OCI-LY1 (cell line): ENCODE data around the gene CACNA1C.

Experiments used
- H2AFZ ChIP-seq: fragments of 200-600 bp; sonication (generic), shearing (Covaris generic); 2 replicates; pipeline ENCODE4 v1.6.0; 2014; ENCODE audit warnings: antibody characterized with exemption, mild to moderate bottlenecking, low read length
- H3F3A ChIP-seq: fragments of 200-600 bp; sonication (generic), shearing (Covaris generic); 2 replicates; pipeline ENCODE4 v1.6.0; 2014; ENCODE audit warnings: mild to moderate bottlenecking, antibody characterized with exemption, low read length, moderate library complexity; ENCODE audit not compliant: insufficient read depth
- H3K27ac ChIP-seq: fragments of 200-600 bp; sonication (generic); 2 replicates; pipeline ENCODE4 v1.5.1; 2014; ENCODE audit warnings: low read length, mixed run types, mild to moderate bottlenecking, low read depth; ENCODE audit not compliant: poor library complexity, severe bottlenecking
- H3K27me3 ChIP-seq: fragments of 200-600 bp; sonication (generic); 2 replicates; pipeline ENCODE4 v1.6.0; 2014; ENCODE audit warnings: antibody characterized with exemption, mild to moderate bottlenecking, low read length, moderate library complexity; ENCODE audit not compliant: insufficient read depth
- H3K36me3 ChIP-seq: fragments of 200-600 bp; sonication (generic); 2 replicates; pipeline ENCODE4 v1.6.1; 2014; ENCODE audit warnings: mild to moderate bottlenecking, antibody characterized with exemption, low read length, moderate library complexity, mixed read lengths; ENCODE audit not compliant: insufficient read depth
- H3K4me1 ChIP-seq: fragments of 200-600 bp; sonication (generic); 2 replicates; pipeline ENCODE4 v1.5.1; 2014; ENCODE audit warnings: mild to moderate bottlenecking, low read length, moderate library complexity; ENCODE audit not compliant: insufficient read depth, severe bottlenecking
- H3K4me2 ChIP-seq: fragments of 200-600 bp; sonication (generic), shearing (Covaris generic); 2 replicates; pipeline ENCODE4 v1.6.1; 2014; ENCODE audit warnings: low read length
- H3K4me3 ChIP-seq: fragments of 200-600 bp; sonication (generic); 2 replicates; pipeline ENCODE4 v1.5.1; 2014; ENCODE audit warnings: low read length, low read depth, mild to moderate bottlenecking, mixed read lengths; ENCODE audit not compliant: poor library complexity, severe bottlenecking
- H3K79me2 ChIP-seq: fragments of 200-600 bp; shearing (Covaris generic); 2 replicates; pipeline ENCODE4 v1.6.1; 2016; ENCODE audit warnings: mixed run types, low read length, mixed read lengths; ENCODE audit not compliant: insufficient read depth
- H3K9ac ChIP-seq: fragments of 200-600 bp; sonication (generic), shearing (Covaris generic); 2 replicates; pipeline ENCODE4 v1.6.1; 2014; ENCODE audit warnings: mild to moderate bottlenecking, low read length, mixed read lengths
- H3K9me2 ChIP-seq: fragments of 200-600 bp; sonication (generic), shearing (Covaris generic); 2 replicates; pipeline ENCODE4 v1.6.1; 2014; ENCODE audit warnings: low read depth, mild to moderate bottlenecking, low read length, mixed read lengths
- H3K9me3 ChIP-seq: fragments of 200-600 bp; shearing (Covaris generic); 2 replicates; pipeline ENCODE4 v1.6.1; 2014; ENCODE audit warnings: low read length, mixed read lengths
- H4K20me1 ChIP-seq: fragments of 200-600 bp; sonication (generic), shearing (Covaris generic); 2 replicates; pipeline ENCODE4 v1.6.0; 2016; ENCODE audit warnings: mild to moderate bottlenecking, low read length; ENCODE audit not compliant: insufficient read depth
- CTCF ChIP-seq: fragments of 200-600 bp; sonication (generic), shearing (Covaris generic); IDR thresholded peaks from 2 replicates; pipeline ENCODE4 v1.5.1; 2017; ENCODE audit warnings: mild to moderate bottlenecking, antibody characterized with exemption, low read length, moderate library complexity, mixed read lengths
- EZH2 ChIP-seq: fragments of 200-600 bp; sonication (generic), shearing (Covaris generic); IDR thresholded peaks from 2 replicates; pipeline ENCODE4 v1.8.0; 2017; ENCODE audit warnings: borderline replicate concordance, mixed run types, mild to moderate bottlenecking, antibody characterized with exemption, low read length, moderate library complexity, mixed read lengths

The CACNA1C gene

GRCh38 chr12:2240984-2241383 lies 188.2 kb downstream of the CACNA1C start:
- Histone ChIP-seq H2AFZ (no peak overlapping the region), H3K27ac (no peak overlapping the region), H3K9me3 (no peaks in the 10 kb centered on the region), H4K20me1 (no peaks in the 10 kb centered on the region), H3K27me3 (no peaks in the 10 kb centered on the region), H3F3A (no peaks in the 10 kb centered on the region), H3K4me2 (no peak overlapping the region), H3K4me3 (no peak overlapping the region), H3K4me1 (peaks cover 76% of the 10 kb centered on the region), H3K9me2 (no peaks in the 10 kb centered on the region), H3K79me2 (no peaks in the 10 kb centered on the region), H3K36me3 (no peaks in the 10 kb centered on the region), H3K9ac (no peak overlapping the region)
- no peak for TF ChIP-seq CTCF
- TF ChIP-seq EZH2: no peak

GRCh38 chr12:2242216-2242615 lies 189.4 kb downstream of the CACNA1C start:
- Histone ChIP-seq H3K79me2 (no peaks in the 10 kb centered on the region), H3K9me2 (no peaks in the 10 kb centered on the region), H3K4me3 (no peak overlapping the region), H2AFZ (no peak overlapping the region), H3K4me1 (peaks cover 81% of the 10 kb centered on the region), H3F3A (no peaks in the 10 kb centered on the region), H4K20me1 (no peaks in the 10 kb centered on the region), H3K4me2 (no peak overlapping the region; the same call in 1 of the 2 replicates), H3K9ac (no peak overlapping the region), H3K27ac (peak overlapping the region; percentile 100), H3K27me3 (no peaks in the 10 kb centered on the region), H3K36me3 (no peaks in the 10 kb centered on the region), H3K9me3 (no peaks in the 10 kb centered on the region)
- TF ChIP-seq EZH2 (no peak), CTCF (peak; percentile 16; the same call in 1 of the 2 replicates)

GRCh38 chr12:2242816-2243215 lies 190.0 kb downstream of the CACNA1C start:
- no peaks in the 10 kb centered on the region for H3K79me2 ChIP-seq
- H3K9ac ChIP-seq: no peak overlapping the region; the same call in 1 of the 2 replicates
- no peak overlapping the region for H3K4me3 ChIP-seq
- H3K9me3 ChIP-seq: no peaks in the 10 kb centered on the region
- H4K20me1 ChIP-seq: no peaks in the 10 kb centered on the region
- H3K36me3 ChIP-seq: no peaks in the 10 kb centered on the region
- peak overlapping the region; percentile 100 for H3K27ac ChIP-seq
- no peaks in the 10 kb centered on the region for H3K27me3 ChIP-seq
- no peak for TF ChIP-seq EZH2
- TF ChIP-seq CTCF: no peak
- H3K9me2 ChIP-seq: no peaks in the 10 kb centered on the region
- H3F3A ChIP-seq: peaks cover 5% of the 10 kb centered on the region; the same call in 1 of the 2 replicates
- no peak overlapping the region for H2AFZ ChIP-seq
- no peak overlapping the region; the same call in 1 of the 2 replicates for H3K4me2 ChIP-seq
- peaks cover 81% of the 10 kb centered on the region for H3K4me1 ChIP-seq
